AML-193 (cell line): ENCODE results near the gene ADGRF5.

Experiments
- DNase-seq, 2 experiments: peaks; one replicate each; lab custom pipeline; 2025; lab: John Stamatoyannopoulos, UW

Gene ADGRF5

GRCh38 chr6:46828939-46829338 lies 92.8 kb downstream of the ADGRF5 start:
- no peak for DNase-seq

- no peak for DNase-seq
Observed at GRCh38 chr6:46821458-46821881, 100.3 kb downstream of the ADGRF5 start.

- DNase-seq = no peak
Observed at GRCh38 chr6:46819561-46819960, 102.2 kb downstream of the ADGRF5 start.

GRCh38 chr6:46816626-46817025 lies 105.1 kb downstream of the ADGRF5 start:
- DNase-seq = no peak

GRCh38 chr6:46815130-46815529 lies 106.6 kb downstream of the ADGRF5 start:
- no peak for DNase-seq

- no peak for DNase-seq
Observed at GRCh38 chr6:46808806-46809205, 112.9 kb downstream of the ADGRF5 start.
